Uterus (tissue), 4 donors: ENCODE results near the gene PSENEN. TPM values are rescaled to one million over a fixed set of nuclear protein-coding genes. Genes with fewer than 3 reads are reported as not detected.
"Not testable (repeated sequence)": the region's sequence is repeated elsewhere in the genome, so short reads cannot be mapped to it uniquely, and the experiment has no call there.

Experiments
- DNase-seq, 2 donors: peaks; one replicate each; pipeline ENCODE4 v3.0.0-alpha.2; 2019 to 2020
- H3K27ac ChIP-seq, 2 donors: fragments of 200-600 bp; sonication (generic); 1 replicate in 1 of 2; 2 replicates in 1 of 2; pipeline ENCODE4 v1.5.1; 2016 to 2018
- H3K27me3 ChIP-seq, 2 donors: fragments of 200-600 bp; sonication (generic); one replicate each; pipeline ENCODE4 v1.5.1; 2018 to 2019; ENCODE audit warnings: control low read depth in 1 of 2
- H3K36me3 ChIP-seq, 2 donors: fragments of 200-600 bp; sonication (generic); one replicate each; pipeline ENCODE4 v1.5.1; 2019; ENCODE audit warnings: control low read depth in 1 of 2
- H3K4me1 ChIP-seq, 2 donors: fragments of 200-600 bp; sonication (generic); one replicate each; pipeline ENCODE4 v1.5.1; 2018 to 2019; ENCODE audit warnings: control low read depth in 1 of 2
- H3K4me3 ChIP-seq, 2 donors: fragments of 200-600 bp; sonication (generic); 1 replicate in 1 of 2; 2 replicates in 1 of 2; pipeline ENCODE4 v1.5.1; 2018 to 2019; ENCODE audit warnings: mild to moderate bottlenecking in 1 of 2
- H3K9me3 ChIP-seq, 2 donors: fragments of 200-600 bp; sonication (generic); one replicate each; pipeline ENCODE4 v1.5.1; 2019; ENCODE audit warnings: control low read depth in 1 of 2
- POLR2A ChIP-seq, 2 donors: fragments of 450-650 bp; IDR thresholded peaks; one replicate each; pipeline ENCODE4 v1.6.1; 2016; ENCODE audit warnings: antibody characterized with exemption in 2 of 2, mild to moderate bottlenecking in 1 of 2, moderate library complexity in 1 of 2
- intact Hi-C: fragments of 100-400 bp; cut with DNase I; formaldehyde crosslinking; loops from one replicate; pipeline ENCODE4 v1.15.1; 2023; ENCODE audit warnings: low total_unique reads
- total RNA-seq, 4 donors: library from RNA; depleted of rRNA in 3 of 4; stranded (reverse); fragments of >200 nt in 3 of 4; gene quantifications; one replicate each; pipeline versions ENCODE4 v1.1.0 to v1.2.4, GENCODE V29; 2014 to 2023
- TF ChIP-seq, protein P1 (sequence below), 4 experiments: fragments of 200-600 bp in 2 of 4; fragments of 450-650 bp in 2 of 4; sonication (generic) in 2 of 4; IDR thresholded peaks; one replicate each; pipeline ENCODE4 v1.5.1; 2016 to 2019; ENCODE audit warnings: antibody characterized with exemption in 4 of 4, mild to moderate bottlenecking in 2 of 4, moderate library complexity in 1 of 4
- donor health status: DM: yes; HTN: yes; CAD: no.

The PSENEN gene
- total RNA-seq, 4 donors from 2014 or later = 5.3 to 37.3 (median 18.8) TPM

- no peaks in the 10 kb centered on the region for H3K36me3 ChIP-seq
These were observed 22.6 kb upstream of the PSENEN start for GRCh38 chr19:35722897-35723296.

DNA sequence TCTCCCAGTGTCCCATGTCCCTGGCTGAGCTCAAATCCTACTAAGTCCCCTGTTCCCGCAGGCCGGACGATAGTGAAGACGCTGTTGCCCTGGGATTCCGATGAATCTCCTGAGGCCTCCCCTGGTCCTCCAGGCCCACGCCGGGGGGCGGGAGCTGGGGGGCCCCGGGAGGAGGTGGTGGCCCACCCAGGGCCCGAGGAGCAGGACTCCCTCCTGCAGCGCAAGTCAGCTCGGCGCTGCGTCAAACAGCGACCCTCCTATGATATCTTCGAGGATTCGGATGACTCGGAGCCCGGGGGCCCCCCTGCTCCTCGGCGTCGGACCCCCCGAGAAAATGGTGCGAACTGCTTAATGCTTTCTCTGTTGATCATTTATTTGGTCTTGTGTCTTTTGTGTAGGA, 21.8 kb upstream of the PSENEN start:
- Histone ChIP-seq H3K27me3 (no peaks in the 10 kb centered on the region), H3K4me3 (no peak overlapping the region), H3K27ac (no peak overlapping the region), H3K4me1 (no peaks in the 10 kb centered on the region), H3K36me3 (no peaks in the 10 kb centered on the region), H3K9me3 (no peaks in the 10 kb centered on the region)
- TF ChIP-seq, protein P1, sequence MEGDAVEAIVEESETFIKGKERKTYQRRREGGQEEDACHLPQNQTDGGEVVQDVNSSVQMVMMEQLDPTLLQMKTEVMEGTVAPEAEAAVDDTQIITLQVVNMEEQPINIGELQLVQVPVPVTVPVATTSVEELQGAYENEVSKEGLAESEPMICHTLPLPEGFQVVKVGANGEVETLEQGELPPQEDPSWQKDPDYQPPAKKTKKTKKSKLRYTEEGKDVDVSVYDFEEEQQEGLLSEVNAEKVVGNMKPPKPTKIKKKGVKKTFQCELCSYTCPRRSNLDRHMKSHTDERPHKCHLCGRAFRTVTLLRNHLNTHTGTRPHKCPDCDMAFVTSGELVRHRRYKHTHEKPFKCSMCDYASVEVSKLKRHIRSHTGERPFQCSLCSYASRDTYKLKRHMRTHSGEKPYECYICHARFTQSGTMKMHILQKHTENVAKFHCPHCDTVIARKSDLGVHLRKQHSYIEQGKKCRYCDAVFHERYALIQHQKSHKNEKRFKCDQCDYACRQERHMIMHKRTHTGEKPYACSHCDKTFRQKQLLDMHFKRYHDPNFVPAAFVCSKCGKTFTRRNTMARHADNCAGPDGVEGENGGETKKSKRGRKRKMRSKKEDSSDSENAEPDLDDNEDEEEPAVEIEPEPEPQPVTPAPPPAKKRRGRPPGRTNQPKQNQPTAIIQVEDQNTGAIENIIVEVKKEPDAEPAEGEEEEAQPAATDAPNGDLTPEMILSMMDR (IDR thresholded peaks at IDR 0.05) = no peak
- no peak for TF ChIP-seq POLR2A (IDR thresholded peaks at IDR 0.05)
- DNase-seq = no peak
- intact Hi-C loops = no loop called here

More at GRCh38 chr19:35722897-35723296, 22.6 kb upstream of the PSENEN start:
- no peaks in the 10 kb centered on the region for H3K9me3 ChIP-seq
- no peaks in the 10 kb centered on the region for H3K4me1 ChIP-seq
- TF ChIP-seq, protein P1 (IDR thresholded peaks at IDR 0.05) = no peak
- TF ChIP-seq POLR2A (IDR thresholded peaks at IDR 0.05) = no peak
- no peak for DNase-seq
- H3K27ac ChIP-seq = no peak overlapping the region
- no peak overlapping the region for H3K4me3 ChIP-seq
- intact Hi-C loops = no loop called here
- no peaks in the 10 kb centered on the region for H3K27me3 ChIP-seq

GRCh38 chr19:35724132-35724531, 21.3 kb upstream of the PSENEN start:
- H3K9me3 ChIP-seq, H3K27me3 ChIP-seq, H3K4me3 ChIP-seq, H3K27ac ChIP-seq, intact Hi-C loops, H3K36me3 ChIP-seq, DNase-seq, H3K4me1 ChIP-seq: not testable (repeated sequence)

DNA sequence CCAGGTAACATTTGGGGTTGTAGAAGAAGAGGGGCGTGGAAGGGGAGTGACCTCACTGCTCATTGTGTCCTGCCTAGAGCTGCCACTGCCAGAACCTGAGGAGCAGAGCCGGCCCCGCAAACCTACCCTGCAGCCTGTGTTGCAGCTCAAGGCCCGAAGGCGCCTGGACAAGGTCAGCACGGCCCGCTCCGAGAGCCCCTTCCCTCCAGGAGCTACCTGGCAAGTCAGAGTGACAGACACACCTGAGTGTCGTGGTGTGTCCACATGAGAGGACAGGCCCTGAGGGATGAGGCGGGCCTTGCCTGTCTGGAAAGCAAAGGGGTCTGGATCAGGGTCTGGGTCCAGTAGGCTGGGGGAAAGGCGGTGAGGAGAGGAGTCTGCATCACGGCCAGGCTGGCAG, 20.9 kb upstream of the PSENEN start:
- no peak for DNase-seq
- Histone ChIP-seq H3K9me3 (no peaks in the 10 kb centered on the region), H3K27ac (no peak overlapping the region), H3K4me1 (no peaks in the 10 kb centered on the region), H3K27me3 (no peaks in the 10 kb centered on the region), H3K4me3 (no peak overlapping the region), H3K36me3 (no peaks in the 10 kb centered on the region)
- TF ChIP-seq, protein P1 (IDR thresholded peaks at IDR 0.05) = no peak
- TF ChIP-seq POLR2A (IDR thresholded peaks at IDR 0.05) = no peak
- intact Hi-C loops = no loop called here

DNA sequence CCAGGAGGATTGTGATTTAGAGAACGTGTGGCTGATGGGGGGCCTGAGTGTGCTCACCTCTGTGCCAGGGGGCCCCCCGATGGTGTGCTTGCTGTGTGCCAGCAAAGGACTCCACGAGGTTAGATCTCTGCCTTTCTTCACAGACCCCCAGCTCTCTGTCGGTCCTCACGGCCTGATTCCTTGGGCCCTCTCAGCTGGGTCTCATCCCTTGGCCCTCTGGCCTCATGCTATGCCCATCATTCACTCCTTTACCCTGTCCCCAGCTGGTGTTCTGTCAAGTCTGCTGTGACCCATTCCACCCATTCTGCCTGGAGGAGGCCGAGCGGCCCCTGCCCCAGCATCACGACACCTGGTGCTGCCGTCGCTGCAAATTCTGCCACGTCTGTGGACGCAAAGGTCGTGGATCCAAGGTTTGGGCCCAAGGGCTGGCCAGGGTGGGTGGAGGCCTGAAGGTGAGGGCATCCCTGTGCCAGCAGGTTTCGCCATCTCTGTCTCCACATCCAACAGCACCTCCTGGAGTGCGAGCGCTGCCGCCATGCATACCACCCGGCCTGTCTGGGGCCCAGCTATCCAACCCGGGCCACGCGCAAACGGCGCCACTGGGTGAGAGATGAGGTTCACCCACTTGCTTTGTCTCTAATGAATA, 20.1 kb upstream of the PSENEN start:
- no peak overlapping the region for H3K4me3 ChIP-seq
- no peaks in the 10 kb centered on the region for H3K27me3 ChIP-seq
- intact Hi-C loops = no loop called here
- TF ChIP-seq, protein P1 (IDR thresholded peaks at IDR 0.05) = no peak
- no peak for TF ChIP-seq POLR2A (IDR thresholded peaks at IDR 0.05)
- no peaks in the 10 kb centered on the region for H3K36me3 ChIP-seq
- H3K9me3 ChIP-seq = no peaks in the 10 kb centered on the region
- no peak for DNase-seq
- no peaks in the 10 kb centered on the region for H3K4me1 ChIP-seq
- no peak overlapping the region for H3K27ac ChIP-seq
